ENCODE measurements around the gene CAPZB.

DNA sequence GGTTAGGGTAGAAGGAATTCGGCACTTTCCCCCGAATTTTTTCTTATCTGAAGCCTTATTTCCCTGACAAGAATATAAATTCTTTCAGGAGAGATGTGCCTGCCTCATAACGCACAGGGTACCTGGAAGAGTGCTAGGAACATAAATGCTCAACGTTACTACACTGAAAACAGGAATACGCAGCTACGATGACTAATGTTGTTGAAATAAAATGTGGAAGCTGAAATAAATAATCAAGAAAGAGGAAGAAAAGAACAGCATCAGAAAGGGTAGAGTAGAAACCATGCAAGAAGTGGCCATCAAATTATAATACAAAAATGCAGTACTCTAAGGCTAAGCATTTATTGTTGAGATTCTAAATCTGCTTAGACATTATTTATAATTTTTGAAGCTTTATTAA is 139.3 kb downstream of the CAPZB start:
- TF ChIP-seq, protein P1, sequence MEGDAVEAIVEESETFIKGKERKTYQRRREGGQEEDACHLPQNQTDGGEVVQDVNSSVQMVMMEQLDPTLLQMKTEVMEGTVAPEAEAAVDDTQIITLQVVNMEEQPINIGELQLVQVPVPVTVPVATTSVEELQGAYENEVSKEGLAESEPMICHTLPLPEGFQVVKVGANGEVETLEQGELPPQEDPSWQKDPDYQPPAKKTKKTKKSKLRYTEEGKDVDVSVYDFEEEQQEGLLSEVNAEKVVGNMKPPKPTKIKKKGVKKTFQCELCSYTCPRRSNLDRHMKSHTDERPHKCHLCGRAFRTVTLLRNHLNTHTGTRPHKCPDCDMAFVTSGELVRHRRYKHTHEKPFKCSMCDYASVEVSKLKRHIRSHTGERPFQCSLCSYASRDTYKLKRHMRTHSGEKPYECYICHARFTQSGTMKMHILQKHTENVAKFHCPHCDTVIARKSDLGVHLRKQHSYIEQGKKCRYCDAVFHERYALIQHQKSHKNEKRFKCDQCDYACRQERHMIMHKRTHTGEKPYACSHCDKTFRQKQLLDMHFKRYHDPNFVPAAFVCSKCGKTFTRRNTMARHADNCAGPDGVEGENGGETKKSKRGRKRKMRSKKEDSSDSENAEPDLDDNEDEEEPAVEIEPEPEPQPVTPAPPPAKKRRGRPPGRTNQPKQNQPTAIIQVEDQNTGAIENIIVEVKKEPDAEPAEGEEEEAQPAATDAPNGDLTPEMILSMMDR (IDR thresholded peaks at IDR 0.05; ENCODE audit: borderline replicate concordance, extremely low read depth, low read length, poor library complexity, severe bottlenecking) = no peak
- no peak for TF ChIP-seq EZH2 (IDR thresholded peaks at IDR 0.05; ENCODE audit: borderline replicate concordance, low read depth, low read length, severe bottlenecking)

Data from DND-41 (cell line).